GM21619 (cell line): ENCODE measurements around the gene POLE4.

Experiments
- ATAC-seq: cut with Tn5 transposase; IDR thresholded peaks from one replicate; pipeline ENCODE4 v1.9.1; 2021; ENCODE audit not compliant: unreplicated experiment

Gene POLE4

GRCh38 chr2:74939919-74940812 lies 18.3 kb upstream of the POLE4 start:
- no peak for ATAC-seq

- no peak for ATAC-seq
Measured at GRCh38 chr2:74941284-74941683, 17.2 kb upstream of the POLE4 start.

GRCh38 chr2:74942263-74942662 lies 16.2 kb upstream of the POLE4 start:
- no peak for ATAC-seq

- ATAC-seq, result peak; percentile 98
Measured at GRCh38 chr2:74944987-74945787, 13.3 kb upstream of the POLE4 start.

GRCh38 chr2:74945788-74946331 lies 12.6 kb upstream of the POLE4 start:
- ATAC-seq, result no peak

GRCh38 chr2:74947703-74948102 lies 10.7 kb upstream of the POLE4 start:
- no peak for ATAC-seq

- ATAC-seq, result no peak
Measured at GRCh38 chr2:74948779-74949178, 9.7 kb upstream of the POLE4 start.

- ATAC-seq, result peak; percentile 53
Measured at GRCh38 chr2:74951211-74951754, 7.2 kb upstream of the POLE4 start.

GRCh38 chr2:74952575-74952974 lies 5.9 kb upstream of the POLE4 start:
- ATAC-seq, result no peak

GRCh38 chr2:74953796-74954499 lies 4.5 kb upstream of the POLE4 start:
- ATAC-seq, result no peak

- no peak for ATAC-seq
Measured at GRCh38 chr2:74954500-74954874, 4.0 kb upstream of the POLE4 start.

- no peak for ATAC-seq
Measured at GRCh38 chr2:74957886-74958273, 563 bp upstream of the POLE4 start.

GRCh38 chr2:74959106-74959751 lies 786 bp downstream of the POLE4 start:
- no peak for ATAC-seq

GRCh38 chr2:74966887-74967286 lies 8.4 kb downstream of the POLE4 start:
- ATAC-seq, result no peak

GRCh38 chr2:74975016-74975415 lies 16.6 kb downstream of the POLE4 start:
- no peak for ATAC-seq

GRCh38 chr2:74979844-74980243 lies 21.4 kb downstream of the POLE4 start:
- no peak for ATAC-seq

- no peak for ATAC-seq
Measured at GRCh38 chr2:74982577-74982976, 24.1 kb downstream of the POLE4 start.

GRCh38 chr2:74983631-74984392 lies 25.4 kb downstream of the POLE4 start:
- ATAC-seq, result no peak

- ATAC-seq, result no peak
Measured at GRCh38 chr2:74984947-74985637, 26.6 kb downstream of the POLE4 start.
